Stimulated activated CD4-positive, alpha-beta T cell treated with anti-CD3 and anti-CD28 coated beads, Interleukin-15, amount 100 ng/mL, for 24 hours (primary cell): ENCODE measurements around the gene SEMA5A.
"Not testable (repeated sequence)": the region's sequence is repeated elsewhere in the genome, so short reads cannot be mapped to it uniquely, and the experiment has no call there.

Experiments used
- DNase-seq: peaks from one replicate; pipeline ENCODE4 v3.0.0-alpha.2; 2020

SEMA5A gene

DNA sequence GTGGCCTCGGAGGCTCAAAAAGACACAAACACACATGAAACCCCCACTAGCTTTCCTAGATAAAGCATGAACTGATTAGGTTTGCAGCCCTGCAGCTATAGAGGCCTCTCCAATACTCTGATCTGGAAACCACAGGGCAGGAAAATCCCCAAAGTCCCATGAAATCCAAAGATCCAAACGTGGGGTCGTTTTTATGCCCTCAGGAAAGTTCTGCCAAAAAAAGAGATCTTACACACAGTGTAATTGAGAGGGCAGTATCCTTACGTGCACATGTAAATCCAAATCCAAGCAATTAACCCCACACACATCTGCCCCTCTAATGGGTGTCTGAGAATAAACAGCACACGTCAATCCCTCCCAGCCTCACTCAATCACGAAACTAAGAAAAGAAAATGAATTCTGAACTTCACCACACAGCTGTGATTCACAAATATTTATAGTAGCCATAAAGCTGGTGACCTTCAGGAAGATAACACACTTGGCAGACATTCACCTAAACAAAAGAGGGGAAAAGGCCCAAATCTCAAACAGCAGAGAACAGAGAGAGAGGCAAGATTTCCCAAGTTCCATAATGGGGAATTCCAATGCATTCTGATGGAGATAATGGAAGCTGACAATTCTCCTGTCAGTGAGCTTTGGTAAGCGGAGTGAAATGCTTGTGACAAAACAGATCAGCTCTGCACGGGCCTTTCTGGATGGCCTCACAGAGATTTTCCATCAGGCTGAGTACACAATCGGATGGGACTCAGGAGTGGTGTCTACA is 114.2 kb downstream of the SEMA5A start:
- no peak for DNase-seq

DNA sequence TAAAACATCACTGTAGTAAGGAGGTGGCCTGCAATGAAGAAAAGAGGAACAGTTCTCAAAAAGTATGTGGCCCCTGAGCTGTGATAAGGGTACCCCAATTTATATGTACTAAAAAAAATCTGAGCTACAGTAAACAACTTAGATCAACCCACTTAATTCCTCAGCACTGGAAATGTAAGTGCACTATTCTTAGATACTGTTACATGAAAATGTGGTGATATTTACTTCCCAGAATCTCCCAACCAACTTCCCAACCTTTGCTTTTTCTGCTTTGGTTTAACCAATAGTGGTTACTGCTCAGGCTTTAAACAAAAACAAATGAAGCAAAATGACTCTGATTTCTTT is 114.8 kb downstream of the SEMA5A start:
- no peak for DNase-seq

DNA sequence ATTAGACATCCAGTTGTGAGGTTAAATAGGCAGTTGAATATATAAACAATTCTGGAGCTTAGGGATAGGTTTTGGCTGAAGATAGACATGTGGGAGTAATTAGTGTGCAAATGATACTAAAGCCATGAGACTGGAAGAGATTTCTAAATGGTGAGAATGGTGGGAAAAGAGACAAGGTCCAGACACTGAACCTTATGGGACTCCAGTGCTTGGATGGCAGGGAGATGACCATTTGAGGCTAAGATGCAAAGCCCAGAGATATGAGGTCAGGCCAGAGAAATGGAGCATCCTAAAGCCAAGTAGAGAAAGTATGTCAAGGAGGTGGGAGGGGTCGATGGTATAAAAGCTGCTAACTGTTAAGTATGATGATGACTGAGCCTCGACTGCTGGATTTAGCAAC is 115.6 kb downstream of the SEMA5A start:
- no peak for DNase-seq

DNA sequence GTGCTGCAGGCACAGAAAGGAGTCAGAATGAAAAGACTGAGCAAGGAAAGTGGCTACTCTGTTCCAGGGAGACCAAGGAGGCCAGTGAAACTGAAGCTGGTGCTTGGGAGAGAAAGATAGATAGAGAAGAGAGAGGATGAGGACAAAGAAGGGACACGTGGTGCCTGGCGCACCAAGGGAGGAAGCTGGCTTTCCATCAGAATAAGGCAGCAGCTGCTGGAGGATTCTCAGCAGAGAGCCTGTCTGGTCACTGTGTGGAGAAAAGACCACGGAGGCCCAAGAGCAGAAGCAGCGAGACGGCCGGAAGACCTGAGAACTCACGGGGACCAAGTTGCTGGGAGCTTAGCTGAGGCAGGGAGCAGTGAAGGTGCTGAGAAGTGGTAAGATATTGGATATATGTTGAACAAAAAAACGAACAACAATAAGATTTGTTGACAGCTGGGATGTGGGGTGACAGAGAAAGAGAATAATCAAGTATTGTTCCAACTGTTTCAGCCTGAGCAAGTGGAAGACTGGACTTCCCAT is 116.1 kb downstream of the SEMA5A start:
- DNase-seq: no peak

DNA sequence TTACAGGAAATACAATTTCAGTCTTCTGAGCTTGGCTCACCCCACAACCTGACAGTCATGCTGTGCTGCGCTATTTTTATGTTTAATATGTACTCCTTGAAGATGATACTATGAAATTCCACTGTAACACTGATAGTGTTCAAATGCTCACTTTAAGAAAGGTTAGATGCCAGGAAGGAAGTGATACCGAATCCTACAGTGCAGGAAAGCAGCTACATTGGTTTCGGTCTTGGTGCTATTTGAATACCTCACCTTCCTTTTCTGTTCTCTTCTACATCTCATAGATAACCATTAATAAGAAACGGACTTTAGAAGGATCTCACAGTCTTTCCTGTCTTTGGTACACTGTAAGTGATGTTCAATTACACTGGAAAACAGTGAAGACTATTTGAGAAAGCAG is 117.6 kb downstream of the SEMA5A start:
- DNase-seq: no peak

DNA sequence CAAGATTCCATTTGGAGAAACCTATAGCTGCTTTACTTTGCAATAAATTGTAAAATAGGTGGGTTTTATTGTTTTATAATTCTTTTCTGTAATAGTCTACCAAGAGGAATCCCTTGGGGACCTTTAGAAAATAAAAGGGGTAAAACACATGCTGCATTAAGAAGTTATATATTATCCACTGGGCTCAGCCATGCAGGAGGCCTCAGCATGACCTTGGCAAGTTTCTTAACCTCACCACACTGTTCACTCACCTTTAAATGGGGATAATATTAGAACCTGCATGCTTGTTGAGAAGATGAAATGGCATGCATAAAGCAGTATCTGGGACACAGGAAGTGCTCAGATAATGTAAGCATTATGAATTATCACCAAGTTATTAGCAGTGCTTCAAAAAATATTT is 120.2 kb downstream of the SEMA5A start:
- no peak for DNase-seq

DNA sequence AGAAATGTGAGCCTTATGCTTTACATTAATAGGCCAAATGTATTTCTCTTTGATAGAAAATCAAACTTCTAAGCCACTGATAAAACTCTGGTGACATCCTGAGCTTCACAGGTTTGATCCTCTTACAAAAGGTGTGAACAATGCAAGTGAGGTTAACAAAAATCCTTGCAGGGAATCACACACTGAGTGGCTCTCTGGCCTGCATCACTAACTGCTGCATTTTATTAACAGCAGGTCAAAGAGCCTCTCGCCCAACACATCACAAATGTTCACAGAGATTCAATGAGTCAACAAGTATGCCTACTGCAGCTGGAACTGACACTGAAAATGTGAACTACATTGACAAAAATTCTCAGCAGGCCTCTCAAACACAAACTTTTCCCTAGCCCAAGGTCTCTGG is 122.3 kb downstream of the SEMA5A start:
- no peak for DNase-seq

DNA sequence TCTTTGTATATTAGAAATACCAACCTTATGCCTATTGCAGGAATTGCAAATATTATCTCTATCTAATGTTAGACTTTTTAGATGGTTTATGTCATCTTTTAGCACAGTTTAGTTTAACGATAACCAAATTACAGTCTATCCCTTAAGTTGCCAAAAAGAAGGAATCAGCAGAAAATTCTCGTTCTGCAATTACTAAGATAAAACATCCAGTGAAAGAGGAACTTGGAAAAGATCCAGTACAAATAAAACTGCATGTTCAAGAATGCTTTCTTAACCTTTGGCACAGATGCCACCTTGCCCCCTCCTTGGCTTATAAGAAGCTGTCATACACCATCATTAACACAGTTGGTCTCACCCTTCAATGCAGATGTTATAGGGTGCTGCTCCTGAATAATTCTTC is 124.0 kb downstream of the SEMA5A start:
- no peak for DNase-seq

DNA sequence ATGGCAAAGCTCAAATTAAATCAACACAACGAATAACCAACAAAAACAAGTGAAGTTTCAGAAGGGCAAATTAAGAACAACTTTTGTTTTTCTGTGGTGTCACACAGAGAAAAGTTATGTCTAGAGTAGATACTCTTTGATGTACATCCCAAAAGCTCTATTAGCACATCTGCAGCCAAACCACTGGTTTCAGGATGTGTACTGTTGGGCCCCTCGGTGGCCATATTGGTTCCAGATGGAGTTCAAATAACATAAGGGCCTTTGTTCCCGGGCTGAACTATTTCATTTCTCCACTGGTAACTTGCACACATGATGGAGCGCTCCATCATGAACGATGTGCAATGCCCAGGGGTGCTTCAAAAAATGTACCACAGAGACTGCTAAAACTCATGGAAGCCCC is 126.1 kb downstream of the SEMA5A start:
- no peak for DNase-seq

DNA sequence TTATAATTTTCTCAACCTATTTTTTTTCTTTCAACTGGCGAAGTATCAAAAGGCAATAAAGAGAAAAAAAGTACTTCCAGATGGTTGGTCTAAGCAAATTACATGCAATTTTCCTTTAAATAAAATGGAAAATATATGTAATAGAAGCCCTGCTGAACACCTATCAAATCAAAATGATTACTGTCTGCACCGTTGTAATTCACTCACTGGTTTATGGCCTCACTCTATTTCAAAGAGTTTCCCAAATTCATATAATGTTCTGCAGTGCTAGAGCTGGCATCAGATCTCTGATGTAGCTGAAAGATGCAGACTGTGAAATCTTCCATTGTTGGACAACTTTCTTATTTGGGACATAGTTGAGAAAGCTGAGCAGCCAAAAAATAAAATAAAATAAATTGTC is 130.3 kb downstream of the SEMA5A start:
- DNase-seq: no peak

DNA sequence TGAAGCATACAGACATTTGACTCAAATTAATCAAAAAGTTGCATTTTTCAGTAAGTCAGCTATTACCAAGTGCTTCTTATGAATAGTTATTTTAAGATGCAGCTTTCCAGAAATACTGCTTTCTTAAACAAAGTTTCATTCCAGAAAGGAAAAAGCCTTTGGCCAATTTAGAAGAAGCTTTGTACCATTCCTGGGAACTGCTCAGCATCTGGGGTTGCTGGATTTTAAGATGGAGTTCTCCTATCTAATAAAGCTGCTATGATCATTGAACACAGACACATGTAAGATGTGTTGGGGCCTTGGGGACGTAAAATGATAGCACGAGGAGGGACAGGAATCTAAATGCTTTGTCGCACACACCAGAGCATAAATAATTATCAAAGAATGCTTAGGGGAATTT is 130.8 kb downstream of the SEMA5A start:
- no peak for DNase-seq

DNA sequence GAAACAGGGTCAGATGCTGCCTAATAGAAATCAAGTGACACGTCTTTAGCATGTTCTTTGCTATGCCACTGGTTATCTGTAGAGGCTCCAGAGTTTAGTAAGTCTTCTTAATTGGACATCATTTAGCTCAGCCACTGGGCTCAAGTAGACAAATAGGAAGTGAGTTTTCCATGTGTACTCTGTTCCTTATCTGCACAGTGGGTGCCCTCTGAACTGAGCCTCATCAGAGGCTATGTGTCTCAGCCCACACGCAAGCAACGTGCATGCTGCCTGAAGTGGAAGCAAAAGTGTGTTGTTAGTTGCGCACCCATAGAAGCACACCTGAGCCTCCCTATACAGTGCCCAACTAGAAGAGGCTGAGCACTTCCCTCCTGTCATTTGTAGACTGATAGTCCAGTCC is 134.7 kb downstream of the SEMA5A start:
- no peak for DNase-seq

DNA sequence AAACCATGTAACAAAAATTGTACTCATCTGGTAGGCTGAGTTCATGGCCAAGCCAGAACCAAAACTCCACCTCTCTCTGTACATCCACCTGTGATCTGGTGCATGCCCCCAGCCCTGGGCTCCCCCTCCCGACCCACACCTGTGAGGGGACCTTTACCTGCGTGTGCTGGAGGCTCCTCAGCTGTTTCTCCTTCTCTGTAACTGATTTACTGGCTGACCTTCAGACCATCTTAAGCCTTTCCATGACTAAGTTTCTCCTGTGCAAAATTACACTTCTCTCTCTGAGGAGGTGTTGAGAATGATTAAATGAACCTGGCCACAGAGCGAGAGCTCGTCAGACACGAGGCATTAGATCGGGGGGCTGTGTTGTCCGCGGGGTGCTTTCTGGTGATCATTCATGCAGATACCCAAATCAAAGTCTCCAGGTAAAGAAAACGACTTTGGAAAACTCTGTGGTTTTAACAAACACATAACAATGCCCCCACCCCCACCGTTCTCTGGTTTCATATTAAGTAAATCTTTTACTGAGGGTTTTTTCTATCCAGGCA is 136.4 kb downstream of the SEMA5A start:
- DNase-seq: no peak

DNA sequence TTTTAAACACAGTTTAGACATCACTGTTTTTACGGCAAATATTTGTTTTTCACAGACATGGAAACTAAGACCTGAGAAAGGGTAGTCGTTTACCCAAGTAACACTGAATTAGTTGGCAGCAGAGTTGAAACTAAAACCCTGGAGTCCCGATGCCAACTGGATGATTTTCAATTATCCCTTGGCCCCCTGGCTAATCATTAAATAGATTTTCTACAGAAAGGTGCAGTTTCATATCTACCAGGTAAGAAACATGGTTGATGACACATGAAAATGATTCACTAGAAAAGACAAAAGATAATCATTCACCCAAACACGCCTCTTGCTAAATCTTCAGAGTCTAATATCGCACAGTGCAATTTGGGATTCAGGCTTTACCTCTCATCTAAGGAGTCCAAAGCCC is 136.9 kb downstream of the SEMA5A start:
- no peak for DNase-seq

DNA sequence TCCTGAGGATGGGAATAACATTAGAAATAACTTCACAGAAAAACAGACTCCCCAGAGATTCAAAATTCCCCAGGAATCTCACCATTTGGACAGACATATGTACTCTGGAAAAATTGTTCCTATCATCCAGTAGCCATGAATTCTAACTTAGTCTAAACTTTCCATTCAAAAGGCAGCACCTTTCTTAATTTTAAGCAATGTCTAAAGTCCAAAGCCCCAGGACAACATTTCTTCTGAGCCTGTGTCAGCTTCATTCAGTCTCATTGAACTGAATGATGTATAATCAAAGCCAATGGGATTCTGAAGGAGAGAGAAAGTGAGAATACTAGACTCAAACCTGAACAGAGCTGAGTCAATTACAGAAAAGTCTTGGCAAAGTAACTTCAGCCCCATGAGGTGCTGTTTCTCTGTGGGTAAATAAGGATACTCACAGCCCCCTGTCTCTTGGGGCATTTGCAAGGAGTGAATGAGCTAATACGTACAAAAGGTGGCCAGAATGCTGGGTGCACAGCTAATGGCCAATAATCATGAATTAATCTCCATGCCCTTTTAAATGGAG is 140.6 kb downstream of the SEMA5A start:
- DNase-seq: no peak

DNA sequence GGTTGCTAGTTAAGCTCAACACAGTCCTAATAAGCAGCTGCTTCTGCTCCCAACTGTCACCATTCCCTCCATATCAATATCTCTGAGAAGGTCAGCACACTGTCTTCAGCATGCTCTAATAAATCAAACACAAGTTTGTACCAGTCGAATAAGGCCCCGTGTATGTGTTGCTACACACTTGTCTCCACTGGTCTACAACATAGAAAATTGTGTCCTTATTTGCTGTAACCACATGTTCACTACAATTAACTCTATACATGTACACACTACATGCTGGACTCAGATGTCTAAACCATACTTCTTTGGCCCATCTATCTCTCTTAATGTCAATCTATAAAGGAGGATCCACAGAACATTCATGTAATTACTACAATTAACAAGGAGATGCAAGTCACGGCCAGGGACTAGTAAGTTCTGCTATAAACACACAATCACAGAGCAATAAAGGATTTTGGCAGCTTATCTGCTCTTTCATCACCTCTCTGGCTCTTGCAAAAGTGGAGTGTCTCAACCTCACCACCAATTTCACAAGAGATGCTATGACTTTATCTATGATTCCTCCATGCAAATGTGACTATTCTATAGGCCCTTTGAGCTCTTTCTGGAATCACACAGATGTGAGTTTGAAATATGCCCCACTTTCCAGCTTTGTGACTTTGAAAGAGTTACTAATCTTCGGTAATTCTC is 143.9 kb downstream of the SEMA5A start:
- no peak for DNase-seq

DNA sequence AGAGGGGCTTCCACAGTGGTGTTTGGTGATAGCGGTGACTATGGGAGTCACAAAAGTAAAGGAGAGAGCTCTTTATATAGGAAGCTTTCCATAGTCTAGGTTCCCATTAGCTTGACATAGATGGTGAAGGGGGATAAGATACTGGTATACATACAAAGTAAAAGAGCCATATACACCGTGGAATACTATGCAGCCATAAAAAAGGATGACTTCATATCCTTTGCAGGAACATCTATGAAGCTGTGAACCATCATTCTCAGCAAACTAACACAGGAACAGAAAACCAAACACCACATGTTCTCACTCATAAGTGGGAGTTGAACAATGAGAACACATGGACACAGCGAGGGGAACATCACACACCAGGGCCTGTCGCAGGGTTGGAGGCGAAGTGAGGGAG is 146.1 kb downstream of the SEMA5A start:
- not testable (repeated sequence) for DNase-seq

DNA sequence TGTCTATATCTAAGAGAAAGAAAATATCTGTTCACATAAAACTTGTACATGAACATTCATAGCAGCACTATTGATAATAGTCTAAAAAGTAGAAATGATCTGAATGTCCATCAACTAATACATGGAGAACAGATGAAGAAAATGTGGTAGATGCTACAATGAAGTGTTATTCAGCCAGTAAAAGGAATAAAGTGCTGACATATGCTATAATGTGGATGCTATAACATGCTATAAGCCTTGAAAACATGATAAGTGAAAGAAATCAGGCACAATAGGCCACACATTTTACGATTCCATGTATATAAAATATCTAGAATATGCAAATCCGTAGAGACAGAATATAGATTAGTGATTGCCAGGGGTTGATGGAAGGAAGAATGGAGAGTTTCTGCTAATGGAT is 146.8 kb downstream of the SEMA5A start:
- no peak for DNase-seq

DNA sequence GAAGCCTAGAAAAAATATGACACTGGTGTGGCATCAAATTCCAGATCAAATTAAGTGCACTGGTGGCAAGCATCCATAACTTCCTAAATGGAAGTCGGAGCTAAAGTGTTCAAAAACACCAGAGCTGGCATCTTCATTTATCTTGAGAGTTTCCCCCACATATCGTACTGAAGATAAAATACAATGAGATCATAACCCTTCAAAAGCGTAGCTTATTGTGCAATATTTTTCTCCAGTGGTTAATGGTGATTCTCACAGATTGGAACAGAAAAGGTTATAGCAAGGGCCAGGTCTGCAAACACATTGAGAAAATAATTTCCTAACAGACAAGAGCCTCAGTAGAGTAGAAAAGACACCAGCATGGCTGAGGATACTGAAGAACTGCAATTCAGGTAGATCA is 147.6 kb downstream of the SEMA5A start:
- DNase-seq: no peak

DNA sequence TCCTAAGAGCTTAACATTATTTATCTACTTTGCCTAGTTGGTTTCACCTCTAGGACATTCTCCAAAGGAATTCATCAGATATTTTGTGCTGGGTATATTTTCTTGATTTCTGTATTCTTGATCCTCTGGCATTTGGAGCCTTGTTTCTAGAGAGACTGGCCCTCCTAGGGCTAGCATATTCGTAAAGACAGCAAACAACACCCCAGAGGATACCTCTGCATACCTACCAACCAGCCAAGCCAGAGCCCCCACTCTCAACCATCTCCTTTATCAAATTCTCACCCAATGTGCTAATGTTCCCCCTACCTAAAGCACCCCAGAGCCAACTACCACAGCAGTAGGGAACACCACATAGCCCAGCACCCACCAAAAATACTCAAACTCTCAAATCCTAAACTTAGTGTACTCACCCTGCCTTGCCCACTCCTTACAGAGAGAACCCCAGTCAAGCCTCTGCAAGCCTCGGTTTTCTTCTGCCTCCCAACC is 149.5 kb downstream of the SEMA5A start:
- DNase-seq: no peak

DNA sequence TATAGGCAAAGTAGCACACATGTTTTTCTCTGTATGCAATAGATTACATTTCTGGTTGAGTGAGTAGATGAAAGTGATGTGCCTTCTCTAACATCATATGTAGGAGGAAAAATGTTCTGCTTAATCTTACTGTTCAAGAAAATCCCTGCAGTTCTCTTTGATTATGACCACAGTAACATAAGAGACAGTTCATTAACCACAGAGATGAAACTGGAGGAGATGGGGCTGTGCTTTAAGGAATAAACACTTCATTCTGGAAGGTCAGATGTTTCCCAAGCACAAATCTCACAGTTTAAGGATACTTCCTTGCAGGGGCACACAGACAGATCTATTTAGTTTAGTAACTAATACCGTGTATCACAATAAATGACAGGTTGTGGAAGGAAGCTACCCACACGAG is 150.2 kb downstream of the SEMA5A start:
- no peak for DNase-seq

DNA sequence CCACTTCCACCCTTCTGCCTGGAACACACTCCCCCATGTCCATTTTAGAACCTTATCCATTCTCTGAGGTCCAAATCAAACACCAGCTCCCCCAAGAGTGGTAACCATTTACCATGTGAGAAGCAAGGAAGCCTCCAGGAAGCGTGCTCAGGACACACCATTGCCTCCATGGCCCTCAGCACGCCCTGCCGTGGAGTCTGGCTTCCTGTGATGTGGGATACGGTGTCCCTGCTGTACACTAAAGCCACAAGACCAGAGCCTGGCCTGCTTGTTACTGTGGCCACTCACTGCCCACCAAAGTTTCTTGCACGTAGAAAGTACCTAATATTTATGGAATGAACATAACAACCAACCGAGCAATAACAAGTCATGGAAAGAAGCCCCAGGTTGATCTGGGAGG is 151.7 kb downstream of the SEMA5A start:
- no peak for DNase-seq

DNA sequence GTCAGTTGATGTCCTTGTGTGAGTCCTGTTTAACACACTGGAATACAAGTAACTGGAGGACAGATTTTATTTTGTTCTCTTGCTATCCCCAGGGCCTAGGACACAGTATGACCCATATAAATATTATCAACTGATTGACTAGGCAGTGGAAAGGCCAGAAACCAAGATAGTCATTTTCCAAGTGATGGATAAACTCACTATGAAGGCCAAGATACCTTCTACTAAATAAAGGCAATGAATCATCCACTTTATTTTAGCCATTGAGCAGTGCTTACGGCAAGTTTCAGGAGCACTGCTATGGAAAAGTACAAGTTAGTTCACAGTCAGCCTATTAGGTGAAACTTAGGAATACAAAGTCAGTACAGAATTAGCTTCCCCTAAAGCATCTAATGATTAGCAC is 153.2 kb downstream of the SEMA5A start:
- DNase-seq: no peak

DNA sequence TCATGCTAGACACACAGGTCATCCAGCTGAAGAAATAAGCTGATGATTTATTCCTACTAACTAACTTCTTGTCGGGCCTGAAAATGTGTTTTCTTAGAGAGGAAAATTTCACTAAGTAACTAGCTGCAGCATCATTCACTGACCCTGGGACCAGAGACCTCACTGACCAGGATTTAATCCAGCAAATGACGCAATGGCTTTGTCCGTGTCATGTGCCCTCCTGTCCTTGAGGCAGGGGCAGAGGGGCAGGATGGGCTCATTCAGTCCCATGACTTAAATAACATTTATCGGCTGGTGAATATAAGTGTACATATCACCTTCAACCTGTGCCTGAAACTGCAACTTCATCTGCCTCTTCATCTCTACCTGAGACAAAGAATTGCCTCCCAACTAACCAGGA is 154.8 kb downstream of the SEMA5A start:
- no peak for DNase-seq
